CD8-positive, alpha-beta memory T cell (primary cell): Measurements from ENCODE around the gene PTGIS. TPM values are rescaled to one million over a fixed set of nuclear protein-coding genes. Genes with fewer than 3 reads are reported as not detected.

ENCODE experiments used
- CTCF ChIA-PET: fragments of 350-600 bp; sonication (Branson Sonifier 250); formaldehyde crosslinking; loops from one replicate; lab custom pipeline; 2021; ENCODE audit warnings: antibody characterized with exemption; lab: Charles Lee
- POLR2A ChIA-PET: fragments of 350-600 bp; sonication (Branson Sonifier 250); formaldehyde crosslinking; loops from one replicate; lab custom pipeline; 2021; ENCODE audit warnings: antibody characterized with exemption; lab: Charles Lee
- DNase-seq, 5 donors: peaks; one replicate each; pipeline versions ENCODE4 v3.0.0 to v3.0.0-alpha.2; 2020 to 2022; ENCODE audit warnings: mixed read lengths in 1 of 5
- H3K27ac ChIP-seq: one replicate; pipeline ENCODE4 v1.7.0; 2013; ENCODE audit warnings: low read depth, mild to moderate bottlenecking, low read length, moderate library complexity
- H3K27me3 ChIP-seq: 2 replicates; pipeline ENCODE4 v1.7.0; 2013; ENCODE audit warnings: low read length, mild to moderate bottlenecking; ENCODE audit not compliant: insufficient read depth, poor library complexity, severe bottlenecking
- H3K36me3 ChIP-seq: 2 replicates; pipeline ENCODE4 v1.7.0; 2013; ENCODE audit warnings: mild to moderate bottlenecking, low read length, moderate library complexity; ENCODE audit not compliant: insufficient read depth
- H3K4me1 ChIP-seq: 2 replicates; pipeline ENCODE4 v1.7.0; 2013; ENCODE audit warnings: mild to moderate bottlenecking, low read length, moderate library complexity; ENCODE audit not compliant: insufficient read depth
- H3K4me3 ChIP-seq: 2 replicates; pipeline ENCODE4 v1.7.0; 2013; ENCODE audit warnings: mild to moderate bottlenecking, low read length
- H3K9me3 ChIP-seq: 2 replicates; pipeline ENCODE4 v1.7.0; 2013; ENCODE audit warnings: mild to moderate bottlenecking, low read length
- H3K27ac Mint-ChIP-seq, 8 donors: one replicate each; pipeline ENCODE4 v1.8.0; 2020 to 2021; ENCODE audit warnings: mixed read lengths in 8 of 8, mild to moderate bottlenecking in 6 of 8, inconsistent platforms in 3 of 8, moderate library complexity in 3 of 8
- H3K27me3 Mint-ChIP-seq, 2 donors: one replicate each; pipeline ENCODE4 v1.8.0; 2020 to 2021; ENCODE audit warnings: mixed read lengths in 2 of 2, mild to moderate bottlenecking in 1 of 2, moderate library complexity in 1 of 2
- H3K36me3 Mint-ChIP-seq, 3 donors: one replicate each; pipeline ENCODE4 v1.8.0; 2020 to 2021; ENCODE audit warnings: mixed read lengths in 3 of 3, inconsistent platforms in 1 of 3, mild to moderate bottlenecking in 1 of 3
- H3K4me1 Mint-ChIP-seq, 3 donors: one replicate each; pipeline ENCODE4 v1.8.0; 2020 to 2021; ENCODE audit warnings: mixed read lengths in 3 of 3, inconsistent platforms in 1 of 3, mild to moderate bottlenecking in 1 of 3
- H3K4me3 Mint-ChIP-seq, 7 donors: one replicate each; pipeline ENCODE4 v1.8.0; 2020 to 2021; ENCODE audit warnings: mixed read lengths in 7 of 7, mild to moderate bottlenecking in 6 of 7, moderate library complexity in 4 of 7, inconsistent platforms in 2 of 7
- H3K9me3 Mint-ChIP-seq, 5 donors: one replicate each; pipeline ENCODE4 v1.8.0; 2020 to 2022; ENCODE audit warnings: mixed read lengths in 5 of 5, mild to moderate bottlenecking in 3 of 5, moderate library complexity in 2 of 5, inconsistent platforms in 1 of 5
- polyA plus RNA-seq: library from polyadenylated mRNA; unstranded; fragments of 300-500 nt; fragmentation: Illumina TruSeq; gene quantifications from one replicate; pipeline ENCODE4 v1.2.3, GENCODE V29; 2021
- total RNA-seq, 2 experiments: library from RNA; stranded (reverse); gene quantifications; one replicate each; pipeline ENCODE4 v1.2.3, GENCODE V29; 2021

PTGIS gene
- total and polyA plus RNA-seq, 3 experiments from 2014 or later: 0.15 to 7.8 (median 7.6) TPM

DNA sequence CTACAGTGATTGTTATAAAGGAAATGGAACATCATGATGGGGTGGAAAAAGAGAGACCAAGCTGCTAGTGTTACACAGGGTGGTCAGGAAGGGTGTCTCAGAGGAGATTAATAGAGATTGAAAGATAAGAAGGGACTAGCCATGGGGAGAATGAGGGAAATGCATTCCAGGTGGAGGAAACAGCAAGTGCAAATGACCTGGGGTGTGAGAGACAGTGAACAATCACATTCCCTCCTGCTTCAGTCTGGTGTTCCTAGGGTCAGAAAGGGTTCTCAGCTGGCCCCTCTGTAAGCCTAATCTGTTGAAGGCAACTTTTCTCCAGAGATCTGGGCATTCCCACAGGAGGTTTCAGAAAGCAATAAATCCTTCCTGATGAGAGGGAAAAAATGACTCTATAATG lies 81.9 kb downstream of the PTGIS start:
- Mint-ChIP-seq H3K27me3 (peaks cover 68 to 76% of the 10 kb centered on the region in 2 donors), H3K4me1 (peaks cover 7 to 9% (median 8%) of the 10 kb centered on the region in 3 donors), H3K9me3 (peaks cover under 1 to 11% (median 2%) of the 10 kb centered on the region in 5 donors), H3K36me3 (no peaks in the 10 kb centered on the region), H3K27ac (no peak overlapping the region), H3K4me3 (peak overlapping the region in 1 of 7 donors; percentile 12)
- POLR2A ChIA-PET: interaction anchor here (0.5 kb wide), 1 partner anchor 188 kb away, joined by 3 read pairs; no protein-coding TSS in a partner anchor
- no peak overlapping the region for H3K4me3 ChIP-seq
- peaks cover 9% of the 10 kb centered on the region for H3K4me1 ChIP-seq
- H3K27me3 ChIP-seq: peaks cover 12% of the 10 kb centered on the region
- DNase-seq: no peak
- H3K36me3 ChIP-seq: no peaks in the 10 kb centered on the region
- CTCF ChIA-PET: interaction anchor here (0.7 kb wide), 1 partner anchor 256 kb away, joined by 3 read pairs; no protein-coding TSS in a partner anchor
- H3K9me3 ChIP-seq: no peaks in the 10 kb centered on the region
- no peak overlapping the region for H3K27ac ChIP-seq

DNA sequence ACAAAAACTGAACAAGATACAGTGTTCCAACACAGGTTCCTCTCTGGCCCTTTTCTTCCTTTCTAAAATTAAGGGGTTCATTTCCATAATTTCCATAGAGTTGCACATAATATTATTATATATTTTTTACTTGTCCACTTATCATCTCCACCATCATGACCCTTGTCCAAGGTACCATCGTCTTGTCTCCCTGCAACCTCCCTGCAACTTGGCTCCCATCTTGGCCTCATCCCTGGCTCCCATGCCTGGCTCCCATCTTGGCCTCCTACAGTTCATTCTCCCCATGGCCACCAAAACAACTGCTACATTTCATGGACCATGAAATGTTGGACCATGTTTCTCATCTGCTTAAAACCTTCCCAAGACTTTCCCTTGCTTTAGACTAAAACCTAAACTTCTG lies 82.4 kb downstream of the PTGIS start:
- DNase-seq: no peak
- Mint-ChIP-seq H3K4me1 (peaks cover 7 to 9% (median 8%) of the 10 kb centered on the region in 3 donors), H3K27me3 (peaks cover 66 to 76% of the 10 kb centered on the region in 2 donors), H3K27ac (no peak overlapping the region), H3K9me3 (peaks cover 0 to 10% (median 2%) of the 10 kb centered on the region in 5 donors), H3K4me3 (peak overlapping the region in 4 of 7 donors; percentile 0 to 40 (median 21)), H3K36me3 (no peaks in the 10 kb centered on the region)
- H3K9me3 ChIP-seq: no peaks in the 10 kb centered on the region
- H3K4me1 ChIP-seq: peaks cover 9% of the 10 kb centered on the region
- H3K4me3 ChIP-seq: no peak overlapping the region
- H3K27me3 ChIP-seq: peaks cover 12% of the 10 kb centered on the region
- H3K36me3 ChIP-seq: no peaks in the 10 kb centered on the region
- ChIA-PET POLR2A (no interaction called here), CTCF (interaction anchor here (1.9 kb wide), 1 partner anchor 10 kb away, joined by 8 read pairs; no protein-coding TSS in a partner anchor)
- H3K27ac ChIP-seq: no peak overlapping the region

DNA sequence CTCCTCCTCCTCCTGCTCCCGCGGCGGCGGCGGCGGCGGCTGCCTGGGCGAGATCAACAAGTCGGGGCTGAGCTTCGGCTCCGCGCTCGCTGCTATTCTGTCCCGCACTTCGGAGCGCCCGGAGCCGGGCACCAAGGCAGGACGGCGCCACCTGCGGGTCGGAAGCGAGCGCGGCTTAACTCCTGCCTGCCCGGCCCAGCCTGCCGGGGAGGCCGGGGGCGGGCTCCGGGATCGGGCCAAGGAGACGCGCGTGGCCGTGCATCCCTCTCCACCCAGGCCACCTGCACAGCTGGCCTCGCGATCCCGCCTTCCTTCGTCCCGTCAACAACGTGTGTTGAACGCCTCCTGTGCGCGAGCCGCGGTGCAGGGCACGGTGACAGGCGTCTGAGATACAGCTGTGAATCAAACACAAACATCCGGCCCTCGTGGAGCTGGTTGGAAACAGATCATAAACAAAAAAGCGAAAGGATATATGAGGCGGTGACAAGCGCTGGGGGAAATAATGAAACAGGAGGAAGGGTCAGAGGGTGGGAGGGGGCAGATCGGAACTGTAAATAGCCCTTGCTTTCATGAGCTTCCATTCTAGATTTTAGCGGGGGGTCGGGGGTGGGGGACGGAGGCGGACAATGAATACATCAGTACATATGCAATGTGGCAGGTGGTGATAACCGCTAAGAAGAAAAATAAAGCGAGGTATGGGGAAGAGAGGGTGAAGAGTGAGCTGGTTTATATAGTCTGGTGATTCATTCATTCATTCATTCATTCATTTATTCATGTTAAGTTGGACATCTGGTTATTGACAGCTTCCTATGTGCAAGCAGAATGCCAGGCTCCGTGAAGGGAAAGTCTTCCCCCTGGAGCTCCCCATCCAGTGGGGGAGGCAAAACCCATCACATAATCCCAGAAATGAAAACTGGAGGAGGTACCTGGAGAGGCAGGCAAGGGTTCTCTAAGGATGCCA lies 83.5 kb downstream of the PTGIS start:
- H3K36me3 Mint-ChIP-seq: peaks cover 0 to under 1% (median 0%) of the 10 kb centered on the region in 3 donors
- Histone ChIP-seq H3K4me1 (peaks cover 9% of the 10 kb centered on the region), H3K4me3 (peak overlapping the region; percentile 45), H3K27me3 (peaks cover 16% of the 10 kb centered on the region), H3K9me3 (no peaks in the 10 kb centered on the region), H3K27ac (no peak overlapping the region), H3K36me3 (no peaks in the 10 kb centered on the region)
- ChIA-PET CTCF (interaction anchor here (0.7 to 1.9 kb wide), 9 partner anchors 9 to 238 kb away, joined by 3 to 8 read pairs (median 3); no protein-coding TSS in a partner anchor), POLR2A (no interaction called here)
- peaks cover 67 to 79% of the 10 kb centered on the region in 2 donors for H3K27me3 Mint-ChIP-seq
- H3K4me1 Mint-ChIP-seq: peaks cover 7 to 9% (median 8%) of the 10 kb centered on the region in 3 donors
- peak overlapping the region in 3 of 8 donors; percentile 54 to 88 (median 68) for H3K27ac Mint-ChIP-seq
- peak; percentile 24 to 66 (median 30) for DNase-seq
- peak overlapping the region; percentile 40 to 93 (median 86) for H3K4me3 Mint-ChIP-seq
- H3K9me3 Mint-ChIP-seq: peaks cover 0 to 6% (median under 1%) of the 10 kb centered on the region in 5 donors

DNA sequence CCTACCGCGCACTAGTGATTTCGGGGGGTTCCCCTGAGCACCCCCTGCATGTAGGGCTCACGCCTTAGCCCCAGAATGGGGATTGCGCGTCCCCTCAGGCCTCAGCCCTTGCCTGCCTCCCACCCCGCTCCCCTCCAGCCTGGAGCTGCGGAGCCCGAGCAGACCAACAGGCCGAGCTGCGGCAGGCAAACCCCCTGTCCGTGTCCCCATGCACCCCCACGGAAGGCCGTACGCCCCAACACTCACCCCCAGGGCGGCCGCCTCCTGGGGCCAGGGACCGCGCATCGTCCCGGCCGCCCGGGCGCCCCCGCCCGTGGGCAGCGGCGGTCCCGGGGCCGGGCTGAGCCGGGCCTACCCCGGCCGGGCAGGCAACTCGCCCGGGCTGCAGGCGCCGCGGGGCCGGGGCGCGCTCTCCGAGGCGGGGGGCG lies 84.2 kb downstream of the PTGIS start:
- POLR2A ChIA-PET: no interaction called here
- Histone ChIP-seq H3K27ac (no peak overlapping the region), H3K27me3 (peaks cover 16% of the 10 kb centered on the region), H3K4me3 (no peak overlapping the region), H3K4me1 (peaks cover 9% of the 10 kb centered on the region), H3K36me3 (no peaks in the 10 kb centered on the region), H3K9me3 (no peaks in the 10 kb centered on the region)
- peaks cover 7 to 9% (median 8%) of the 10 kb centered on the region in 3 donors for H3K4me1 Mint-ChIP-seq
- H3K9me3 Mint-ChIP-seq: peaks cover 0 to 4% (median 0%) of the 10 kb centered on the region in 5 donors
- CTCF ChIA-PET: interaction anchor here (0.7 to 1.9 kb wide), 6 partner anchors 8 to 148 kb away, joined by 3 to 8 read pairs (median 4); no protein-coding TSS in a partner anchor
- H3K27ac Mint-ChIP-seq: no peak overlapping the region
- H3K36me3 Mint-ChIP-seq: peaks cover 0 to 6% (median 0%) of the 10 kb centered on the region in 3 donors
- H3K4me3 Mint-ChIP-seq: peak overlapping the region in 3 of 7 donors; percentile 25 to 62 (median 45)
- no peak for DNase-seq
- H3K27me3 Mint-ChIP-seq: peaks cover 64 to 79% of the 10 kb centered on the region in 2 donors

DNA sequence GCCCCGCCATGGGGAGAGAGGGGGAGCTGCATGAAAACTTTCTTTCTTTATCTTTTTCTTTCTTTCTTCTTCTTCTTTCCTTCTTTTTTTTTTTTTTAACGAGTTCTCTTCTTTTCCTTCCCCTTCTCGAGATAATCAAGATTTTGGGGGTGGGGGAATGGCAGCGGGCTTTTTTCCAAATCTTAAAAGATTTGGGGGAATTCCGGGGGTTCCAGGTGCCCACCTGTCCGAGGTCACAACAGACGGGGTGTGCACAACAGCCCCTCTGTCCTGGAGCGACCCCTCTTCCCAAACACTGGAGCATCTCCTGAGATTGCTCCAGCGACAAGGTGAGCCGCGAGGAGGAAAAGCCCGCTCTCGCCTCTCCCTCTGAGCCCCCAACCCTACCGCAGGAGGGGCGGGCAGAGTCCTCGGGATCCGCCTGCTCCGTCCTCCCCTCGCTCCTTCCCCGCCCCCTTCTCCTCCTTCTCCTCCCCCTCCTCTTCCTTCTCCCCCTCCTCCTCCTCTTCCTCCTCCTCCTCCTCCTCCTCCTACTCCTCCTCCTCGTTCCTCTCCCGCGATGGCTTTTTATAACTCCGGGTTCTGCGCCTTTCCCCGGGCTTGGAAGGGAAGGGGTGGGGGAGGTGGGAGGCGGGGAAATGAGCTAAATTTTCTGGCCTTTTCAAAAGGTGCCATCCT lies 84.8 kb downstream of the PTGIS start:
- peaks cover 61 to 81% of the 10 kb centered on the region in 2 donors for H3K27me3 Mint-ChIP-seq
- H3K9me3 ChIP-seq: no peaks in the 10 kb centered on the region
- peaks cover 7 to 9% (median 8%) of the 10 kb centered on the region in 3 donors for H3K4me1 Mint-ChIP-seq
- POLR2A ChIA-PET: interaction anchor here (0.7 kb wide), 1 partner anchor 193 kb away, joined by 3 read pairs; no protein-coding TSS in a partner anchor
- peak overlapping the region in 5 of 7 donors; percentile 20 to 80 (median 44) for H3K4me3 Mint-ChIP-seq
- H3K4me3 ChIP-seq: no peak overlapping the region
- H3K36me3 ChIP-seq: no peaks in the 10 kb centered on the region
- no peak overlapping the region for H3K27ac Mint-ChIP-seq
- CTCF ChIA-PET: no interaction called here
- H3K4me1 ChIP-seq: peaks cover 9% of the 10 kb centered on the region
- peaks cover 0 to 4% (median 0%) of the 10 kb centered on the region in 5 donors for H3K9me3 Mint-ChIP-seq
- peaks cover 0 to 6% (median 0%) of the 10 kb centered on the region in 3 donors for H3K36me3 Mint-ChIP-seq
- no peak for DNase-seq
- H3K27ac ChIP-seq: no peak overlapping the region
- peaks cover 16% of the 10 kb centered on the region for H3K27me3 ChIP-seq

DNA sequence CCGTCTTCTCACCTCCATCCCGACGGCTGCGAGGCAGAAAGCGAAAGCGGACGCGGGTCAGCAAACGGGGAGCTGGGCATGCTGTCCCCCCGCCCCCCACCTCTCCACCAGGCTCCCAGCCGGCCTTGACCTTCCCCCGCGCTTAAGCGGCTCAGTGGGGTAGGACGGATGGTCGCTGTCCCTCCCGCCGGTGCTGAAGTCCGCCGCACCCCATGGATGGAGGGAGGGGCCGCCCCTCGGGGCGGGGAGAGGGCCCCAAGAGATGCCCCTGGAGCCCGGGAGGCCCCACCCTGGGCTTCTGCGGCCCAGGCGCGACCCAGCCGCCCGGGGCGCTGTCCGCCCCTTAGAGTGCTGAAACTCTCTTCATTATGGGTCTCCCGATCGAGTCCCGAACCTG lies 85.3 kb downstream of the PTGIS start, which contains the start of gene KCNB1:
Gene KCNB1, minus strand, starts transcription at position 48 of the 397 bp plus-strand sequence. CDS start 188 bp downstream, outside the sequence.
- H3K4me1 Mint-ChIP-seq: peaks cover 7 to 9% (median 8%) of the 10 kb centered on the region in 3 donors
- POLR2A ChIA-PET: interaction anchor here (0.7 kb wide), 1 partner anchor 193 kb away, joined by 3 read pairs; no protein-coding TSS in a partner anchor

DNA sequence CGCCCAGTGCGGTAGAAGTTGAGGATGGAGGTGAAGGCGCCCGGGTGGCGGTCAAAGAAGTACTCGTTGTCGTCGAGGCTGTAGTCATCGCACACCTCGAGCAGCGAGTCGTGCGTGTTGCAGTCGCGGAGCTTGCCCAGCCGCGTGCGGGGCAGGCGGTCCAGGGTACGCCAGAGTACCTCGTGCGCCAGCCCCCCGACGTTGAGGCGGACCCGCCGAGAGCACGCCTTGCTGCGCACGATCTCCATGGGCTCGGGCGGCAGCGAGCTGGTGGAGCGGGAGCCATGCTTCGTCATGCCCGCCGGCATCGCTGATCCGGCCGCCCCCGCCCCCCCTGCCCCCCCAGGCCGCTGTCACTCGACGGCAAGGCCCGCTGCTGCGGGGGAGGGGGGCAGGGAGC lies 85.8 kb downstream of the PTGIS start:
- no peak overlapping the region for H3K27ac ChIP-seq
- no peaks in the 10 kb centered on the region for H3K36me3 ChIP-seq
- Mint-ChIP-seq H3K4me1 (peaks cover 7 to 9% (median 8%) of the 10 kb centered on the region in 3 donors), H3K9me3 (peaks cover 0 to 4% (median 0%) of the 10 kb centered on the region in 5 donors), H3K27ac (no peak overlapping the region), H3K27me3 (peaks cover 60 to 81% of the 10 kb centered on the region in 2 donors), H3K4me3 (no peak overlapping the region), H3K36me3 (peaks cover 0 to 6% (median 0%) of the 10 kb centered on the region in 3 donors)
- peaks cover 9% of the 10 kb centered on the region for H3K4me1 ChIP-seq
- POLR2A ChIA-PET: interaction anchor here (0.7 kb wide), 1 partner anchor 194 kb away, joined by 3 read pairs; no protein-coding TSS in a partner anchor
- CTCF ChIA-PET: no interaction called here
- DNase-seq: no peak
- no peak overlapping the region for H3K4me3 ChIP-seq
- peaks cover 18% of the 10 kb centered on the region for H3K27me3 ChIP-seq
- no peaks in the 10 kb centered on the region for H3K9me3 ChIP-seq

More for the DNA sequence above, 85.3 kb downstream of the PTGIS start, which contains the start of gene KCNB1:
- Histone ChIP-seq H3K36me3 (no peaks in the 10 kb centered on the region), H3K27ac (no peak within 1 kb of the TSS), H3K4me1 (peaks cover 9% of the 10 kb centered on the region), H3K4me3 (no peak within 1 kb of the TSS), H3K9me3 (no peaks in the 10 kb centered on the region), H3K27me3 (peaks cover 18% of the 10 kb centered on the region)
- H3K27ac Mint-ChIP-seq: no peak within 1 kb of the TSS
- peak; percentile 3 to 56 (median 18) for DNase-seq
- CTCF ChIA-PET: no interaction called here
- H3K27me3 Mint-ChIP-seq: peaks cover 59 to 81% of the 10 kb centered on the region in 2 donors
- peaks cover 0 to 6% (median 0%) of the 10 kb centered on the region in 3 donors for H3K36me3 Mint-ChIP-seq
- peak within 1 kb of the TSS in 5 of 7 donors; percentile 38 to 80 (median 46) for H3K4me3 Mint-ChIP-seq
- H3K9me3 Mint-ChIP-seq: peaks cover 0 to 4% (median 0%) of the 10 kb centered on the region in 5 donors
